ENCODE results near the gene SLC44A3. TPM values are rescaled to one million over a fixed set of nuclear protein-coding genes. Genes with fewer than 3 reads are reported as not detected.
"Not testable (repeated sequence)": the region's sequence is repeated elsewhere in the genome, so short reads cannot be mapped to it uniquely, and the experiment has no call there.

Gene SLC44A3
- total RNA-seq, 1 donor from 2014 or later = 1.7 TPM

DNA sequence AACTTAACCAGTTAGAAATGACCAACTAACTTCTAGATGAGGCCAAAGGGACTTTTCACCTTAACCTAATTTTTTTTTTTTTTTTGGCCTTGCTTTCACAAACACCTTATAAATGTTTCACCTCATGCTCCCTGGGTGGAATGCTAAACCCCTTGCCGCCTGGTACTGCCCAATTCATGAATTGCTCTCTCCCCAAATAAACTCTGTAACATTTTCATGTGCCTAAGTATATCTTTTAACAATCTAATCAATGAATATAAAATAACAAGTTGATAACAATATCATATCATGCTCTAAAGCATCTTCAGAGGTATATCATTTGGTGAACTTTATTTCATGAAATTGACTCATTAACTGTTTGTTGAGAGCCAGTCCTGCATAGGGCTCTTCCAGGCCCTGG is 117.7 kb downstream of the SLC44A3 start:
- no peak for DNase-seq (ENCODE audit: low spot score)
- no peaks in the 10 kb centered on the region for H3K9me3 ChIP-seq (ENCODE audit: low read depth)
- no peaks in the 10 kb centered on the region for H3K79me2 ChIP-seq (ENCODE audit: low read depth)
- no peaks in the 10 kb centered on the region for H4K20me1 ChIP-seq (ENCODE audit: low read depth)
- H3K27ac Mint-ChIP-seq = no peak overlapping the region
- no peaks in the 10 kb centered on the region for H3K36me3 ChIP-seq
- no peak overlapping the region for H3K4me2 ChIP-seq
- no peaks in the 10 kb centered on the region for H3K9me3 Mint-ChIP-seq
- no peak overlapping the region for H3K4me3 ChIP-seq
- no peak for TF ChIP-seq EZH2phosphoT487 (IDR thresholded peaks at IDR 0.05)
- TF ChIP-seq, protein P1, sequence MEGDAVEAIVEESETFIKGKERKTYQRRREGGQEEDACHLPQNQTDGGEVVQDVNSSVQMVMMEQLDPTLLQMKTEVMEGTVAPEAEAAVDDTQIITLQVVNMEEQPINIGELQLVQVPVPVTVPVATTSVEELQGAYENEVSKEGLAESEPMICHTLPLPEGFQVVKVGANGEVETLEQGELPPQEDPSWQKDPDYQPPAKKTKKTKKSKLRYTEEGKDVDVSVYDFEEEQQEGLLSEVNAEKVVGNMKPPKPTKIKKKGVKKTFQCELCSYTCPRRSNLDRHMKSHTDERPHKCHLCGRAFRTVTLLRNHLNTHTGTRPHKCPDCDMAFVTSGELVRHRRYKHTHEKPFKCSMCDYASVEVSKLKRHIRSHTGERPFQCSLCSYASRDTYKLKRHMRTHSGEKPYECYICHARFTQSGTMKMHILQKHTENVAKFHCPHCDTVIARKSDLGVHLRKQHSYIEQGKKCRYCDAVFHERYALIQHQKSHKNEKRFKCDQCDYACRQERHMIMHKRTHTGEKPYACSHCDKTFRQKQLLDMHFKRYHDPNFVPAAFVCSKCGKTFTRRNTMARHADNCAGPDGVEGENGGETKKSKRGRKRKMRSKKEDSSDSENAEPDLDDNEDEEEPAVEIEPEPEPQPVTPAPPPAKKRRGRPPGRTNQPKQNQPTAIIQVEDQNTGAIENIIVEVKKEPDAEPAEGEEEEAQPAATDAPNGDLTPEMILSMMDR (IDR thresholded peaks at IDR 0.05) = no peak
- no peak for TF ChIP-seq EZH2 (IDR thresholded peaks at IDR 0.05)
- peaks cover 9% of the 10 kb centered on the region for H3F3A ChIP-seq (ENCODE audit: low read depth)
- H3K4me1 Mint-ChIP-seq = peaks cover 26% of the 10 kb centered on the region
- no peak overlapping the region for H3K27ac ChIP-seq
- H3K4me3 Mint-ChIP-seq = no peak overlapping the region
- peaks cover under 1% of the 10 kb centered on the region for H3K27me3 Mint-ChIP-seq (ENCODE audit: insufficient read depth, low read depth)
- H3K27me3 ChIP-seq = no peaks in the 10 kb centered on the region
- peaks cover 12% of the 10 kb centered on the region for H3K4me1 ChIP-seq
- no peak overlapping the region for H3K9ac ChIP-seq
- no peak overlapping the region for H2AFZ ChIP-seq (replicated peaks)
- peaks cover 12% of the 10 kb centered on the region for H3K36me3 Mint-ChIP-seq

- peaks cover 2% of the 10 kb centered on the region for H3K9me3 Mint-ChIP-seq
- Histone ChIP-seq H3K9ac (no peak overlapping the region), H3K79me2 (ENCODE audit: low read depth) (no peaks in the 10 kb centered on the region), H3K27me3 (no peaks in the 10 kb centered on the region), H3K4me3 (no peak overlapping the region), H3K27ac (no peak overlapping the region), H4K20me1 (ENCODE audit: low read depth) (no peaks in the 10 kb centered on the region), H3K4me1 (peaks cover 12% of the 10 kb centered on the region), H3K9me3 (ENCODE audit: low read depth) (no peaks in the 10 kb centered on the region), H3F3A (ENCODE audit: low read depth) (peaks cover 9% of the 10 kb centered on the region), H3K36me3 (no peaks in the 10 kb centered on the region), H3K4me2 (no peak overlapping the region), H2AFZ (replicated peaks) (no peak overlapping the region)
- H3K4me3 Mint-ChIP-seq = no peak overlapping the region
- no peak overlapping the region for H3K27ac Mint-ChIP-seq
- peaks cover 7% of the 10 kb centered on the region for H3K36me3 Mint-ChIP-seq
- no peak for DNase-seq (ENCODE audit: low spot score)
- H3K4me1 Mint-ChIP-seq = peaks cover 23% of the 10 kb centered on the region
- no peak for TF ChIP-seq EZH2phosphoT487 (IDR thresholded peaks at IDR 0.05)
- H3K27me3 Mint-ChIP-seq (ENCODE audit: insufficient read depth, low read depth) = peaks cover 2% of the 10 kb centered on the region
Measured at GRCh38 chr1:94940738-94941137, 120.6 kb downstream of the SLC44A3 start.

DNA sequence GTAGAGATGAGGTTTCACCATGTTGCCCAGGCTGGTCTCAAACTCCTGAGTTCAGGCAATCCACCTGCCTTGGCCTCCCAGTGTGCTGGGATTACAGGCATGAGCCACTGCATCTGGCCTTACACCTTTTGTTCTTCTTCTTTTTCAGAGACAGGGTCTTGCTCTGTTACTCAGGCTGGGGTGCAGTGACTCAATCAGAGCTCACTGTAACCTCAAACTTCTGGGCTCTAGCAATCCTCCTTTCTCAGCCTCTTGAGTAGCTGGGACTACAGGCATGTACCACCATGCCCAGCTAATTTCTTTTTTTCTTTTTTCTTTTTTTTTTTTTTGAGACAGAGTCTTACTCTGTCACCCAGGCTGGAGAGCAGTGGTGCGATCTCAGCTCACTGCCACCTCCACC is 121.3 kb downstream of the SLC44A3 start:
- H3K4me3 ChIP-seq; H3K79me2 ChIP-seq (ENCODE audit: low read depth); H3K4me2 ChIP-seq; H3K27ac ChIP-seq; H2AFZ ChIP-seq (replicated peaks); H3K9me3 Mint-ChIP-seq; H3K27me3 Mint-ChIP-seq (ENCODE audit: insufficient read depth, low read depth); DNase-seq (ENCODE audit: low spot score); H3K36me3 ChIP-seq; H3F3A ChIP-seq (ENCODE audit: low read depth); H3K27ac Mint-ChIP-seq; H4K20me1 ChIP-seq (ENCODE audit: low read depth); H3K9me3 ChIP-seq (ENCODE audit: low read depth); H3K4me3 Mint-ChIP-seq; H3K36me3 Mint-ChIP-seq; H3K27me3 ChIP-seq; H3K9ac ChIP-seq: not testable (repeated sequence)
- H3K4me1 Mint-ChIP-seq = peaks cover 16% of the 10 kb centered on the region
- peaks cover 12% of the 10 kb centered on the region for H3K4me1 ChIP-seq

DNA sequence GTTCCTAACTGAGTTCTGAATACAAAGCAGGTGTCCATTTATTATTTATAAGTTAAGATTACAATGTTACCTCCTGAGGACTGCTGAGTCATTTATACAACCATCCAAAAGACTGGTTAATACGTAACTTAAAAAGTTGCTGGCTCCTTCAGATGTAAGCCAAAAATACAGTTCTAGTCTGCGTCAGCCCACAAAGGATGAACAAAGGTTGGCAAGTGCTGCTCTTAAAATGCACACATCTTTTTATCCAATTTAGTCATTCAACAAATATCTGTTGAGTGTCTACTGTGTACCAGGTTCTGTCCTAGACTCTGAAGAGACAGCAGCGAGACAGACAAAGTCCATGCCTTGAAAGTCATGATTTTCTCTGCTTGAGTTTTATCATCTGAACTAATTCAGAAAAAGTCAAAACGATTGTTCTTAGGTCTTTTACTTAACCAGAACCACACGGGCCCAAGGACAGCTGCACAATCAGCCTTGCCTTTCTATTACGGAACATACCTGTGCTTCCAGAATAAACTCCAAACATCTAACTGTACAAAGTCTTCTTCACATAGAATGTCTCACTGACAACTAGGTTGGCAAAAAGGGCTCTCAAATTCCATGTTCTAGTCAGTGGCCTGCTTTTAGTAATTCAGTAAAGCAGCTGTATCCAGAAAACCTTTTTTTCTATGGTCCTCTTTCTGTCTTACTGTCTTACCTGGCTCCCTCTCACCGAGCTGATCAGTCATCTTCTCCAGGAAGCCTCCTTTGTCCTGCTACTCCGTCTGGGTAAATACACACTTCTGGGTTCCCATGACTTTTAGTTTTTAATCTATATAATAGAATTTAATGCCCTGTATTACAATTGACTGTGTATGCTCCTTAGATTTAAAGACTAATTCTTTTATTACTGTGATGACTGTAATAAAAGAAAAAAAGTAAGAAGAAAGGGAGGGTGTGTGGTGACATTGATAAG is 122.3 kb downstream of the SLC44A3 start:
- no peak overlapping the region for H3K4me3 Mint-ChIP-seq
- H3K9me3 Mint-ChIP-seq = peaks cover 2% of the 10 kb centered on the region
- Histone ChIP-seq H3K4me3 (no peak overlapping the region), H3F3A (ENCODE audit: low read depth) (peaks cover 9% of the 10 kb centered on the region), H3K4me2 (no peak overlapping the region), H3K4me1 (peaks cover 12% of the 10 kb centered on the region), H3K9me3 (ENCODE audit: low read depth) (no peaks in the 10 kb centered on the region), H3K9ac (no peak overlapping the region), H3K36me3 (no peaks in the 10 kb centered on the region), H2AFZ (replicated peaks) (no peak overlapping the region), H3K27ac (no peak overlapping the region), H3K79me2 (ENCODE audit: low read depth) (no peaks in the 10 kb centered on the region), H4K20me1 (ENCODE audit: low read depth) (no peaks in the 10 kb centered on the region), H3K27me3 (no peaks in the 10 kb centered on the region)
- no peak for TF ChIP-seq EZH2phosphoT487 (IDR thresholded peaks at IDR 0.05)
- TF ChIP-seq EZH2 (IDR thresholded peaks at IDR 0.05) = no peak
- TF ChIP-seq, protein P1 (IDR thresholded peaks at IDR 0.05) = no peak
- peaks cover 2% of the 10 kb centered on the region for H3K27me3 Mint-ChIP-seq (ENCODE audit: insufficient read depth, low read depth)
- no peak for DNase-seq (ENCODE audit: low spot score)
- no peak overlapping the region for H3K27ac Mint-ChIP-seq
- H3K36me3 Mint-ChIP-seq = peaks cover 7% of the 10 kb centered on the region
- H3K4me1 Mint-ChIP-seq = peaks cover 14% of the 10 kb centered on the region

Other genes starting within 250 kb of the SLC44A3 start
- gene CNN3, start 106.8 kb downstream of the SLC44A3 start, total RNA-seq (ENCODE audit: low replicate concordance) = 477 and 644 TPM in 2 replicates

Data from neural progenitor cell (in vitro differentiated cells).